ENCODE measurements around the gene EPS8. TPM values are rescaled to one million over a fixed set of nuclear protein-coding genes. Genes with fewer than 3 reads are reported as not detected.
A peak's percentile ranks its signal among the peaks of the same experiment; 100 is the strongest.

The EPS8 gene
- polyA plus RNA-seq, 1 of the 3 experiments (the other 2 are of a cell fraction) = 19.8 TPM

- peaks cover 16% of the 10 kb centered on the region for H3F3A ChIP-seq (replicated peaks; ENCODE audit: insufficient read depth)
- no peak for TF ChIP-seq FOXM1 (IDR thresholded peaks at IDR 0.05; ENCODE audit: low read depth)
- no peak for TF ChIP-seq RCOR1 (IDR thresholded peaks at IDR 0.05; ENCODE audit: low read length)
- no peak for TF ChIP-seq EP300 (IDR thresholded peaks at IDR 0.05; ENCODE audit: borderline replicate concordance in 1 of 2, low read depth in 1 of 2, low read length in 1 of 2)
- no peak for TF ChIP-seq JUND (IDR thresholded peaks at IDR 0.05)
- TF ChIP-seq FOSL2 (IDR thresholded peaks at IDR 0.05; ENCODE audit: borderline replicate concordance, low read depth) = no peak
- no peak for TF ChIP-seq REST (IDR thresholded peaks at IDR 0.05; ENCODE audit: low read depth, low read length)
- no peak for TF ChIP-seq SIN3A (IDR thresholded peaks at IDR 0.05; ENCODE audit: borderline replicate concordance, low read depth, low read length)
- no peak for TF ChIP-seq TCF12 (IDR thresholded peaks at IDR 0.05)
- no peak for TF ChIP-seq USF1 (IDR thresholded peaks at IDR 0.05; ENCODE audit: borderline replicate concordance, low read depth)
- TF ChIP-seq GATA2 (CRISPR knock-in tag; IDR thresholded peaks at IDR 0.05) = no peak
- H3K4me1 ChIP-seq (ENCODE audit: control insufficient read depth in 1 of 2, insufficient read depth in 2 of 2, low read depth in 1 of 2, low read length in 1 of 2) = peaks cover 0 to 13% of the 10 kb centered on the region in 2 experiments; a peak in 2 of 4 replicates
- ChIA-PET CTCF (no interaction called here), POLR2A (no interaction called here)
- no peak overlapping the region for H3K4me3 ChIP-seq (ENCODE audit: low read depth in 2 of 2, low read length in 1 of 2)
- no peaks in the 10 kb centered on the region for H3K9me3 ChIP-seq
- no peaks in the 10 kb centered on the region for H4K20me1 ChIP-seq (ENCODE audit: insufficient read depth)
- WGBS (ENCODE audit: low lambda C conversion rate) = 77% methylated on average over 4 of the region's 4 CpGs
- H3K27ac ChIP-seq (ENCODE audit: low read depth in 2 of 2, low read length in 1 of 2) = no peak overlapping the region
- DNase-seq = no peak
- H3K27me3 ChIP-seq (ENCODE audit: insufficient read depth) = no peaks in the 10 kb centered on the region
- no peaks in the 10 kb centered on the region for H3K9me2 ChIP-seq
- no peaks in the 10 kb centered on the region for H3K36me3 ChIP-seq (replicated peaks in 1 of 2; ENCODE audit: control insufficient read depth in 1 of 2, insufficient read depth in 2 of 2, low read length in 1 of 2)
- H2AFZ ChIP-seq (ENCODE audit: low read depth) = no peak overlapping the region
- no peak overlapping the region for H3K4me2 ChIP-seq
- no peaks in the 10 kb centered on the region for H3K79me2 ChIP-seq (ENCODE audit: insufficient read depth)
- no peak overlapping the region for H3K9ac ChIP-seq
Measured at GRCh38 chr12:15834575-15834974, 45.4 kb upstream of the EPS8 start.

GRCh38 chr12:15831315-15831978 is 42.3 kb upstream of the EPS8 start:
- Histone ChIP-seq H4K20me1 (ENCODE audit: insufficient read depth) (no peaks in the 10 kb centered on the region), H3K4me3 (ENCODE audit: low read depth in 2 of 2, low read length in 1 of 2) (no peak overlapping the region), H3K27ac (ENCODE audit: low read depth in 2 of 2, low read length in 1 of 2) (peak overlapping the region in 1 of 2 experiments; percentile 75; a peak in 2 of 4 replicates), H3K36me3 (replicated peaks in 1 of 2; ENCODE audit: control insufficient read depth in 1 of 2, insufficient read depth in 2 of 2, low read length in 1 of 2) (no peaks in the 10 kb centered on the region), H3K9me3 (no peaks in the 10 kb centered on the region), H3F3A (replicated peaks; ENCODE audit: insufficient read depth) (peaks cover 16% of the 10 kb centered on the region), H3K9me2 (no peaks in the 10 kb centered on the region), H3K4me1 (ENCODE audit: control insufficient read depth in 1 of 2, insufficient read depth in 2 of 2, low read depth in 1 of 2, low read length in 1 of 2) (peaks cover 0 to 14% of the 10 kb centered on the region in 2 experiments; a peak in 2 of 4 replicates), H3K27me3 (ENCODE audit: insufficient read depth) (no peaks in the 10 kb centered on the region), H3K4me2 (no peak overlapping the region), H3K9ac (no peak overlapping the region), H2AFZ (ENCODE audit: low read depth) (no peak overlapping the region; the same call in 1 of the 2 replicates), H3K79me2 (ENCODE audit: insufficient read depth) (no peaks in the 10 kb centered on the region)
- DNase-seq = no peak
- 88% methylated on average over 3 of the region's 3 CpGs for WGBS (ENCODE audit: low lambda C conversion rate)
- ChIA-PET CTCF (interaction anchor here (0.7 to 1.8 kb wide), 2 partner anchors 12 to 24 kb away, joined by 3 to 5 read pairs; no protein-coding TSS in a partner anchor), POLR2A (no interaction called here)
- TF ChIP-seq RFX5 (IDR thresholded peaks at IDR 0.05; ENCODE audit: low read length) = no peak
- TF ChIP-seq NRF1 (IDR thresholded peaks at IDR 0.05; ENCODE audit: low read depth, low read length) = no peak
- TF ChIP-seq TEAD4 (IDR thresholded peaks at IDR 0.05; ENCODE audit: borderline replicate concordance, insufficient read depth) = no peak
- TF ChIP-seq MAX (IDR thresholded peaks at IDR 0.05; ENCODE audit: low read depth) = no peak
- TF ChIP-seq FOXM1 (IDR thresholded peaks at IDR 0.05; ENCODE audit: low read depth) = no peak
- TF ChIP-seq CTCF (IDR thresholded peaks at IDR 0.05) = no peak
- TF ChIP-seq ELF1 (IDR thresholded peaks at IDR 0.05) = no peak
- no peak for TF ChIP-seq PBX3 (IDR thresholded peaks at IDR 0.05)
- no peak for TF ChIP-seq TCF12 (IDR thresholded peaks at IDR 0.05)
- TF ChIP-seq MEF2A (IDR thresholded peaks at IDR 0.05; ENCODE audit: borderline replicate concordance, low read depth) = no peak

Data from SK-N-SH (cell line).